CD4-positive, CD25-positive, alpha-beta regulatory T cell (primary cell): ENCODE data around the gene ABCC11. TPM values are rescaled to one million over a fixed set of nuclear protein-coding genes. Genes with fewer than 3 reads are reported as not detected.
A peak's percentile ranks its signal among the peaks of the same experiment; 100 is the strongest.

Source experiments
- ATAC-seq, 2 donors: fragments of 150-1000 bp; cut with Tn5 transposase; one replicate each; pipeline ENCODE4 v1.10.0; 2021; ENCODE audit warnings: low read depth in 2 of 2, moderate number of reproducible peaks in 2 of 2, moderate library complexity in 1 of 2
- DNase-seq, 3 donors: peaks; one replicate each; pipeline versions ENCODE4 v3.0.0 to v3.0.0-alpha.2; 2012 to 2022; ENCODE audit warnings: mixed read lengths in 1 of 3
- H3K27ac ChIP-seq: one replicate; pipeline ENCODE4 v1.7.0; 2013; ENCODE audit warnings: mild to moderate bottlenecking, low read length; ENCODE audit not compliant: insufficient read depth, poor library complexity, severe bottlenecking
- H3K27me3 ChIP-seq: one replicate; pipeline ENCODE4 v1.7.0; 2013; ENCODE audit warnings: low read length; ENCODE audit not compliant: control insufficient read depth, insufficient read depth
- H3K36me3 ChIP-seq: one replicate; pipeline ENCODE4 v1.7.0; 2013; ENCODE audit warnings: mild to moderate bottlenecking, low read length, moderate library complexity; ENCODE audit not compliant: control insufficient read depth, insufficient read depth
- H3K4me1 ChIP-seq: 2 replicates; pipeline ENCODE4 v1.7.0; 2013; ENCODE audit warnings: mild to moderate bottlenecking, low read length; ENCODE audit not compliant: insufficient read depth, control insufficient read depth, poor library complexity, severe bottlenecking
- H3K4me3 ChIP-seq: one replicate; pipeline ENCODE4 v1.7.0; 2013; ENCODE audit warnings: low read depth, mild to moderate bottlenecking, low read length, moderate library complexity
- H3K9me3 ChIP-seq, 2 experiments: 1 replicate in 1 of 2; 2 replicates in 1 of 2; pipeline ENCODE4 v1.7.0; 2013; ENCODE audit warnings: low read length in 2 of 2, mild to moderate bottlenecking in 1 of 2, moderate library complexity in 1 of 2; ENCODE audit not compliant: control insufficient read depth in 2 of 2
- H3K27ac Mint-ChIP-seq, 3 donors: one replicate each; pipeline ENCODE4 v1.8.0; 2020 to 2022; ENCODE audit warnings: mild to moderate bottlenecking in 3 of 3, mixed read lengths in 3 of 3, moderate library complexity in 2 of 3
- H3K27me3 Mint-ChIP-seq: one replicate; pipeline ENCODE4 v1.8.0; 2022; ENCODE audit warnings: mild to moderate bottlenecking, mixed read lengths
- H3K36me3 Mint-ChIP-seq: one replicate; pipeline ENCODE4 v1.8.0; 2020; ENCODE audit warnings: mixed read lengths
- H3K4me1 Mint-ChIP-seq, 4 donors: one replicate each; pipeline ENCODE4 v1.8.0; 2020 to 2022; ENCODE audit warnings: mixed read lengths in 4 of 4, mild to moderate bottlenecking in 1 of 4
- H3K4me3 Mint-ChIP-seq, 4 donors: one replicate each; pipeline ENCODE4 v1.8.0; 2020 to 2022; ENCODE audit warnings: mild to moderate bottlenecking in 4 of 4, mixed read lengths in 4 of 4, moderate library complexity in 3 of 4
- H3K9me3 Mint-ChIP-seq, 7 donors: one replicate each; pipeline ENCODE4 v1.8.0; 2020 to 2022; ENCODE audit warnings: mixed read lengths in 7 of 7, mild to moderate bottlenecking in 3 of 7, moderate library complexity in 2 of 7
- polyA plus RNA-seq, 4 donors: library from polyadenylated mRNA; unstranded; fragments of 300-500 nt; fragmentation: Illumina TruSeq; gene quantifications; one replicate each; pipeline ENCODE4 v1.2.3, GENCODE V29; 2021
- total RNA-seq: library from RNA; stranded (reverse); gene quantifications from one replicate; pipeline ENCODE4 v1.2.3, GENCODE V29; 2022

ABCC11 gene
- total and polyA plus RNA-seq, 5 donors from 2014 or later, result 0.13 to 0.30 TPM; not detected in 3

DNA sequence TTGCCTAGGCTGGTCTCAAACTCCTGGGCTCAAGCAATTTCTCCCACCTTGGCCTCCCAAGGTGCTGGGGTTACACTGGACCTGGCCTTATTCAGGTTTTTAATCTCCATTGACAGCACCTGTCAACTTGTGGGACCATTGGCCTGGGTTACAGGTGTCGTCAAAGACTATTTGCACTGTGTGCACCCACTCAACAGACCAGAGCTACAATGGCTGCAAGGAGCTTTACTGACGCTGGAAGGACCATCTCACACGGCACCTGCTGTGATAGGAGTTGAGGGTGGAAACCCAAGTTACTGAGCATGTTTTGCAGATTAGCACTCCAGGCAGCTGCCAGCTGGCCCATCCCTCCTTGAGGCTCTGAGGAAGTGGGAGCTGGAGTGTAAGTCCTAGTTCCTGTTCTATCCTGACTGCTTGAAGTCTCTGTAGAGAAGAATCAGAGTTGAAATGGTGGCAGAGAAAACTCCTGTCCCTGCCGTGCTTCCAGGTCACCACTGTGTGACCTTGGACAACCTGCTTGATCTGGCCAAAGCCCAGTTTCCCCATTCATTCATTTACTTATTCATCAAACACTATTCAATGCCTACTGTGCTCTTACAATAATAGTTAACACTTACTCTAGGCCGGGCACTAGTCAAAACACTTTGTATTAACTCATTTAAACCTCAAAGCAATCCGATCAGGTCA is 45.7 kb downstream of the ABCC11 start:
- no peaks in the 10 kb centered on the region for H3K9me3 ChIP-seq
- Mint-ChIP-seq H3K4me3 (no peak overlapping the region), H3K36me3 (no peaks in the 10 kb centered on the region), H3K4me1 (no peaks in the 10 kb centered on the region), H3K9me3 (peaks cover 0 to 2% (median 0%) of the 10 kb centered on the region in 7 donors), H3K27ac (no peak overlapping the region), H3K27me3 (peaks cover 4% of the 10 kb centered on the region)
- peaks cover 6% of the 10 kb centered on the region for H3K27me3 ChIP-seq
- DNase-seq (no peak), ATAC-seq (no peak)
- H3K27ac ChIP-seq, result no peak overlapping the region
- no peaks in the 10 kb centered on the region for H3K4me1 ChIP-seq
- H3K36me3 ChIP-seq, result no peaks in the 10 kb centered on the region
- H3K4me3 ChIP-seq, result no peak overlapping the region

DNA sequence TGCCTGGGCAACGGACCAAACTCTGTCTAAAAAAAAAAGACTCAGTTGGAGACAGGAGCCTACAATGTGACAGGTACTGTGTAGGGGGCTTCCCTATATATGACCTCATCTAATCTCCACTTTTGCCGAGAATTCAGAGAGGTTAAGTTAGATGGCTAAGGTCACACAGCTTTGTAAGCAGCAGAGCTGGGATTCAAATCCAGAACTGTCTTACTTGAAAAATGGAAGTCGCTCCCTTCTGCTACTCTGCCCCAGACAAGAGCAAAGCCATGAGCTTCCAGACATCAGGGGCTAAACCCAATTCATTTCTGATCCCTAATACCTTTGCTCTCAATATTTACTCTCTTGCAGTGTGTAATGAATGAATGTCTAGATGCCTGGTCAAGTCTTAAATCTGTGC is 50.0 kb downstream of the ABCC11 start:
- H3K36me3 Mint-ChIP-seq, result no peaks in the 10 kb centered on the region
- peak overlapping the region in 1 of 3 donors; percentile 50 for H3K27ac Mint-ChIP-seq
- Histone ChIP-seq H3K27ac (no peak overlapping the region), H3K27me3 (peaks cover 2% of the 10 kb centered on the region), H3K36me3 (no peaks in the 10 kb centered on the region), H3K4me3 (no peak overlapping the region), H3K4me1 (no peaks in the 10 kb centered on the region), H3K9me3 (no peaks in the 10 kb centered on the region)
- no peaks in the 10 kb centered on the region for H3K4me1 Mint-ChIP-seq
- no peak for DNase-seq
- H3K4me3 Mint-ChIP-seq, result no peak overlapping the region
- H3K9me3 Mint-ChIP-seq, result peaks cover 0 to 2% (median 0%) of the 10 kb centered on the region in 7 donors
- ATAC-seq, result no peak
- H3K27me3 Mint-ChIP-seq, result no peaks in the 10 kb centered on the region

- Histone ChIP-seq H3K4me1 (no peaks in the 10 kb centered on the region), H3K27me3 (peaks cover under 1% of the 10 kb centered on the region), H3K9me3 (no peaks in the 10 kb centered on the region), H3K36me3 (no peaks in the 10 kb centered on the region), H3K27ac (no peak overlapping the region), H3K4me3 (no peak overlapping the region)
- ATAC-seq (no peak), DNase-seq (no peak)
- Mint-ChIP-seq H3K36me3 (no peaks in the 10 kb centered on the region), H3K27me3 (no peaks in the 10 kb centered on the region), H3K4me3 (no peak overlapping the region), H3K4me1 (peaks cover 0 to 3% (median 0%) of the 10 kb centered on the region in 4 donors), H3K27ac (no peak overlapping the region), H3K9me3 (peaks cover 0 to 2% (median 0%) of the 10 kb centered on the region in 7 donors)
These were observed 52.3 kb downstream of the ABCC11 start for GRCh38 chr16:48194828-48195556.

GRCh38 chr16:48193846-48194245 is 53.5 kb downstream of the ABCC11 start:
- Mint-ChIP-seq H3K4me1 (peaks cover 0 to 5% (median 0%) of the 10 kb centered on the region in 4 donors), H3K36me3 (no peaks in the 10 kb centered on the region), H3K27ac (no peak overlapping the region), H3K9me3 (peaks cover 0 to 2% (median 0%) of the 10 kb centered on the region in 7 donors), H3K4me3 (no peak overlapping the region), H3K27me3 (no peaks in the 10 kb centered on the region)
- ATAC-seq (no peak), DNase-seq (no peak)
- Histone ChIP-seq H3K27me3 (no peaks in the 10 kb centered on the region), H3K4me1 (no peaks in the 10 kb centered on the region), H3K9me3 (no peaks in the 10 kb centered on the region), H3K4me3 (no peak overlapping the region), H3K36me3 (no peaks in the 10 kb centered on the region), H3K27ac (no peak overlapping the region)

- H3K27ac Mint-ChIP-seq, result no peak overlapping the region
- H3K4me1 ChIP-seq, result no peaks in the 10 kb centered on the region
- H3K27me3 ChIP-seq, result no peaks in the 10 kb centered on the region
- ATAC-seq (no peak), DNase-seq (peak in 1 of 3 donors; percentile 61)
- H3K4me3 ChIP-seq, result no peak overlapping the region
- H3K27ac ChIP-seq, result no peak overlapping the region
- H3K9me3 ChIP-seq, result no peaks in the 10 kb centered on the region
- no peaks in the 10 kb centered on the region for H3K36me3 Mint-ChIP-seq
- peaks cover 10% of the 10 kb centered on the region for H3K27me3 Mint-ChIP-seq
- peaks cover 0 to 2% (median 0%) of the 10 kb centered on the region in 7 donors for H3K9me3 Mint-ChIP-seq
- H3K36me3 ChIP-seq, result no peaks in the 10 kb centered on the region
- H3K4me3 Mint-ChIP-seq, result no peak overlapping the region
- H3K4me1 Mint-ChIP-seq, result peaks cover 0 to 5% (median 4%) of the 10 kb centered on the region in 4 donors
These were observed 58.8 kb downstream of the ABCC11 start for GRCh38 chr16:48188449-48189102.

DNA sequence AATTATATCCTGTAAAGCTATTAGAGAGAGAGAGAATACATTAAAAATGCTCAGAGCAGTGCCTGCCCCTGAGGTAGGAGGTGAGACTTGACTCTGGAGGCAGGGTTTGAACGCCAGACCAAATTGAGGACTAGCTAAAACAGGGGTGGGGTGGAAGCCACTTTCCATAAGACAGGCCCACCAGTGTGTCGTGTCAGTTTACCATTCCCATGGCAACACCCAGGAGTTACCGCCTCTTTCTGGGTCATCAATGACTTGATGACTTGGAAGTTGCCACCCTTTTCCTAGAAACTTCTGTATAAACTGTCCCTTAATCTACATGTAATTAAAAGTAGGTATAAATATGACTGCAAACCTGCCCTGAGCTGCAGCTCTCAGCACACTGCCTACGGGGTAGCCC is 59.6 kb downstream of the ABCC11 start:
- no peak overlapping the region for H3K27ac ChIP-seq
- H3K27me3 Mint-ChIP-seq, result peaks cover 10% of the 10 kb centered on the region
- ATAC-seq, result no peak

DNA sequence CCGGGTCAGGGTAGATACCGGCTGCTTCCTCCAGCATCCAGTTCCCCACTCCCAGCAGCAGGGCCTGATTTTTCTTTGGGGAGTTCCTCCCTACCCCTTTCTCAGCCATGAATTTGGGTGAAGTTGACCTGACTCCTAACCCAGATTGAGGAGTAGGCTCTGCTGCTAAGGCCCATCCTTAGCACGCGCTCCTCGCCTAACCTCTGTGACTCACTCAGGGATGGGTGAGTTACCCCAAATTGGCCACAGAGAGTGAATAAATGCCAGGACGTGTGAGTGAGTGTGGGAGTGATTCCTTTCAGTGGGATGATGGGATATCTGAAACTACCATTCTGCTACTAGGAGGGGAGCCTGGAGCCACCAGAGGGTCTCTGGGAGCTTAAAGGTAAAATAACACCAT is 62.7 kb downstream of the ABCC11 start:
- H3K9me3 ChIP-seq, result no peaks in the 10 kb centered on the region
- no peak overlapping the region for H3K27ac Mint-ChIP-seq
- ATAC-seq (no peak), DNase-seq (no peak)
- H3K27me3 Mint-ChIP-seq, result peaks cover 10% of the 10 kb centered on the region
- no peak overlapping the region for H3K4me3 Mint-ChIP-seq
- peaks cover 0 to 4% (median 2%) of the 10 kb centered on the region in 4 donors for H3K4me1 Mint-ChIP-seq
- H3K27ac ChIP-seq, result no peak overlapping the region
- no peaks in the 10 kb centered on the region for H3K4me1 ChIP-seq
- no peak overlapping the region for H3K4me3 ChIP-seq
- no peaks in the 10 kb centered on the region for H3K27me3 ChIP-seq
- H3K36me3 ChIP-seq, result no peaks in the 10 kb centered on the region
- no peaks in the 10 kb centered on the region for H3K9me3 Mint-ChIP-seq
- H3K36me3 Mint-ChIP-seq, result no peaks in the 10 kb centered on the region

More for the DNA sequence above, 59.6 kb downstream of the ABCC11 start:
- Histone ChIP-seq H3K9me3 (no peaks in the 10 kb centered on the region), H3K4me3 (no peak overlapping the region), H3K27me3 (no peaks in the 10 kb centered on the region), H3K36me3 (no peaks in the 10 kb centered on the region), H3K4me1 (no peaks in the 10 kb centered on the region)
- H3K36me3 Mint-ChIP-seq, result no peaks in the 10 kb centered on the region
- DNase-seq, result no peak
- H3K4me3 Mint-ChIP-seq, result no peak overlapping the region
- peaks cover 0 to 2% (median 0%) of the 10 kb centered on the region in 7 donors for H3K9me3 Mint-ChIP-seq
- peaks cover 0 to 5% (median 4%) of the 10 kb centered on the region in 4 donors for H3K4me1 Mint-ChIP-seq
- no peak overlapping the region for H3K27ac Mint-ChIP-seq
